Upper lobe of left lung (tissue), 6 donors: Measurements from ENCODE around the gene EFCAB8. TPM values are rescaled to one million over a fixed set of nuclear protein-coding genes. Genes with fewer than 3 reads are reported as not detected.

Source experiments
- ATAC-seq, 2 donors: fragments of 200-7000 bp; cut with Tn5 transposase; one replicate each; pipeline ENCODE4 v1.9.1; 2022; ENCODE audit warnings: mild to moderate bottlenecking in 2 of 2, moderate library complexity in 2 of 2; ENCODE audit not compliant: low FRiP score in 2 of 2
- DNase-seq, 2 donors: peaks; one replicate each; pipeline ENCODE4 v3.0.0-alpha.2; 2019 to 2020
- H3K27ac ChIP-seq, 4 donors: fragments of 200-600 bp; sonication (generic); one replicate each; pipeline ENCODE4 v1.5.1; 2016 to 2019
- H3K27me3 ChIP-seq, 4 donors: fragments of 200-600 bp; sonication (generic); one replicate each; pipeline ENCODE4 v1.5.1; 2017 to 2019
- H3K36me3 ChIP-seq, 4 donors: fragments of 200-600 bp; sonication (generic); one replicate each; pipeline ENCODE4 v1.5.1; 2016 to 2019
- H3K4me1 ChIP-seq, 4 donors: fragments of 200-600 bp; sonication (generic); one replicate each; pipeline ENCODE4 v1.5.1; 2018 to 2019
- H3K4me3 ChIP-seq, 4 donors: fragments of 200-600 bp; sonication (generic); one replicate each; pipeline ENCODE4 v1.5.1; 2017 to 2019; ENCODE audit warnings: mild to moderate bottlenecking in 2 of 4, moderate library complexity in 1 of 4
- H3K9me3 ChIP-seq, 4 donors: fragments of 200-600 bp; sonication (generic); one replicate each; pipeline ENCODE4 v1.5.1; 2018 to 2019
- CTCF ChIP-seq, 6 experiments: fragments of 450-650 bp in 4 of 6; fragments of 200-600 bp in 2 of 6; sonication (generic) in 2 of 6; IDR thresholded peaks; one replicate each; pipeline ENCODE4 v1.5.1; 2016 to 2019; ENCODE audit warnings: antibody characterized with exemption in 6 of 6
- EP300 ChIP-seq, 4 donors: sonication (generic); formaldehyde crosslinking; IDR thresholded peaks; one replicate each; pipeline ENCODE4 v1.5.1; 2017; ENCODE audit warnings: antibody characterized with exemption in 4 of 4, control low read depth in 2 of 4
- POLR2A ChIP-seq, 4 donors: fragments of 450-650 bp; IDR thresholded peaks; one replicate each; pipeline ENCODE4 v1.5.1; 2016 to 2017; ENCODE audit warnings: antibody characterized with exemption in 4 of 4, mild to moderate bottlenecking in 2 of 4
- POLR2AphosphoS5 ChIP-seq, 2 donors: sonication (generic); formaldehyde crosslinking; IDR thresholded peaks; one replicate each; pipeline ENCODE4 v1.5.1; 2017; ENCODE audit warnings: antibody characterized with exemption in 2 of 2
- WGBS, 2 donors: methylation state at CpG; one replicate each; pipeline ENCODE4 v1.1.5; 2017 to 2018; 5-methylcytosine and 5-hydroxymethylcytosine counted together
- total RNA-seq, 6 donors: library from RNA; depleted of rRNA in 4 of 6; stranded (reverse); fragments of >200 nt in 4 of 6; gene quantifications; one replicate each; pipeline versions ENCODE4 v1.1.0 to v1.2.1, GENCODE V29; 2016 to 2021
- donor health status: DM: no; HTN: no; CAD: no; lungs with moderate emphysema.
- donor health status: DM: no; HTN: yes; CAD: no; lungs with severe emphysema.

The EFCAB8 gene
- total RNA-seq, 6 donors from 2014 or later = 0.10 to 3.3 (median 0.67) TPM

GRCh38 chr20:32989507-32990283 is 131.0 kb downstream of the EFCAB8 start:
- TF ChIP-seq POLR2AphosphoS5 (IDR thresholded peaks at IDR 0.05) = no peak
- TF ChIP-seq EP300 (IDR thresholded peaks at IDR 0.05) = no peak
- no peak for TF ChIP-seq POLR2A (IDR thresholded peaks at IDR 0.05)
- no peak for TF ChIP-seq CTCF (IDR thresholded peaks at IDR 0.05)
- DNase-seq (no peak), ATAC-seq (no peak)
- 86 to 90% methylated on average over 11 to 14 of the region's 14 CpGs for WGBS, 2 donors
- Histone ChIP-seq H3K9me3 (no peaks in the 10 kb centered on the region), H3K36me3 (no peaks in the 10 kb centered on the region), H3K27me3 (no peaks in the 10 kb centered on the region), H3K4me3 (no peak overlapping the region), H3K27ac (no peak overlapping the region), H3K4me1 (no peaks in the 10 kb centered on the region)

- H3K9me3 ChIP-seq = peaks cover 0 to 6% (median 6%) of the 10 kb centered on the region in 4 donors
- DNase-seq (no peak), ATAC-seq (no peak)
- H3K4me3 ChIP-seq = no peak overlapping the region
- no peaks in the 10 kb centered on the region for H3K27me3 ChIP-seq
- H3K36me3 ChIP-seq = no peaks in the 10 kb centered on the region
- WGBS, 2 donors = 56 to 100% methylated on average over 1 to 3 of the region's 3 CpGs
- TF ChIP-seq POLR2AphosphoS5 (IDR thresholded peaks at IDR 0.05) (no peak), POLR2A (IDR thresholded peaks at IDR 0.05) (no peak), EP300 (IDR thresholded peaks at IDR 0.05) (no peak), CTCF (IDR thresholded peaks at IDR 0.05) (no peak)
- no peaks in the 10 kb centered on the region for H3K4me1 ChIP-seq
- no peak overlapping the region for H3K27ac ChIP-seq
Observed at GRCh38 chr20:32990426-32990825, 131.7 kb downstream of the EFCAB8 start.

GRCh38 chr20:32991383-32991782 is 132.7 kb downstream of the EFCAB8 start:
- TF ChIP-seq CTCF (IDR thresholded peaks at IDR 0.05) (no peak), EP300 (IDR thresholded peaks at IDR 0.05) (no peak), POLR2AphosphoS5 (IDR thresholded peaks at IDR 0.05) (no peak), POLR2A (IDR thresholded peaks at IDR 0.05) (no peak)
- no peak overlapping the region for H3K27ac ChIP-seq
- H3K36me3 ChIP-seq = no peaks in the 10 kb centered on the region
- no peak for DNase-seq
- H3K4me3 ChIP-seq = no peak overlapping the region
- H3K9me3 ChIP-seq = peaks cover 0 to 8% (median 7%) of the 10 kb centered on the region in 4 donors
- ATAC-seq = no peak
- H3K4me1 ChIP-seq = no peaks in the 10 kb centered on the region
- 46 to 54% methylated on average over 3 of the region's 3 CpGs for whole genome bisulfite sequencing, 2 donors
- no peaks in the 10 kb centered on the region for H3K27me3 ChIP-seq

GRCh38 chr20:32991792-32992641 is 133.3 kb downstream of the EFCAB8 start:
- WGBS, 2 donors = 86 to 88% methylated on average over 8 of the region's 8 CpGs
- DNase-seq (no peak), ATAC-seq (no peak)
- Histone ChIP-seq H3K4me3 (no peak overlapping the region), H3K9me3 (peaks cover 0 to 8% (median 7%) of the 10 kb centered on the region in 4 donors), H3K27ac (no peak overlapping the region), H3K27me3 (no peaks in the 10 kb centered on the region), H3K36me3 (no peaks in the 10 kb centered on the region), H3K4me1 (no peaks in the 10 kb centered on the region)
- TF ChIP-seq CTCF (IDR thresholded peaks at IDR 0.05) (no peak), EP300 (IDR thresholded peaks at IDR 0.05) (no peak), POLR2A (IDR thresholded peaks at IDR 0.05) (no peak), POLR2AphosphoS5 (IDR thresholded peaks at IDR 0.05) (no peak)
